B cell (primary cell): ENCODE data around the gene TCN2. TPM values are rescaled to one million over a fixed set of nuclear protein-coding genes. Genes with fewer than 3 reads are reported as not detected.

Source experiments
- ATAC-seq: fragments of 200-7000 bp; cut with Tn5 transposase; one replicate; pipeline ENCODE4 v1.10.0; 2021; ENCODE audit warnings: low read depth, mild to moderate bottlenecking, moderate number of reproducible peaks, moderate library complexity
- CTCF ChIA-PET: fragments of 350-600 bp; sonication (Branson Sonifier 250); formaldehyde crosslinking; loops from one replicate; lab custom pipeline; 2021; ENCODE audit warnings: antibody characterized with exemption, inconsistent platforms; lab: Charles Lee
- POLR2A ChIA-PET: fragments of 350-600 bp; sonication (Branson Sonifier 250); formaldehyde crosslinking; loops from one replicate; lab custom pipeline; 2021; ENCODE audit warnings: antibody characterized with exemption; lab: Charles Lee
- DNase-seq: peaks from one replicate; pipeline ENCODE4 v3.0.0; 2013
- H2AFZ ChIP-seq: 2 replicates; pipeline ENCODE4 v1.6.1; 2012; ENCODE audit warnings: mild to moderate bottlenecking, low read depth, low read length; ENCODE audit not compliant: insufficient read depth, poor library complexity, severe bottlenecking
- H3K27ac ChIP-seq, 2 donors: 1 replicate in 1 of 2; 2 replicates in 1 of 2; pipeline ENCODE4 v1.5.1; 2012 to 2013; ENCODE audit warnings: low read length in 2 of 2, mild to moderate bottlenecking in 2 of 2, moderate library complexity in 1 of 2
- H3K27me3 ChIP-seq, 4 experiments: fragments of 200-600 bp in 1 of 4; sonication (generic) in 1 of 4; replicated peaks in 1 of 4; 1 replicate in 2 of 4; 2 replicates in 2 of 4; pipeline versions ENCODE4 v1.6.1 to v1.7.0; 2013 to 2016; ENCODE audit warnings: low read length in 3 of 4, mild to moderate bottlenecking in 2 of 4, mixed read lengths in 1 of 4, moderate library complexity in 1 of 4; ENCODE audit not compliant: insufficient read depth in 4 of 4, control insufficient read depth in 3 of 4; ENCODE audit errors: control extremely low read depth in 1 of 4
- H3K36me3 ChIP-seq, 2 experiments: replicated peaks in 1 of 2; 1 replicate in 1 of 2; 2 replicates in 1 of 2; pipeline versions ENCODE4 v1.6.1 to v1.7.1; 2013; ENCODE audit warnings: low read length in 1 of 2; ENCODE audit not compliant: insufficient read depth in 2 of 2, control insufficient read depth in 1 of 2; ENCODE audit errors: control extremely low read depth in 1 of 2, extremely low read depth in 1 of 2
- H3K4me1 ChIP-seq, 2 donors: fragments of 200-600 bp in 1 of 2; sonication (generic) in 1 of 2; 1 replicate in 1 of 2; 2 replicates in 1 of 2; pipeline versions ENCODE4 v1.5.1 to v1.6.1; 2013 to 2017; ENCODE audit warnings: low read length in 2 of 2; ENCODE audit not compliant: control insufficient read depth in 2 of 2, insufficient read depth in 2 of 2
- H3K4me2 ChIP-seq: replicated peaks from 2 replicates; pipeline ENCODE3; 2012; ENCODE audit warnings: mild to moderate bottlenecking, low read depth, low read length; ENCODE audit not compliant: poor library complexity, severe bottlenecking
- H3K4me3 ChIP-seq, 5 experiments: fragments of 200-600 bp in 1 of 5; sonication (generic) in 1 of 5; 1 replicate in 3 of 5; 2 replicates in 2 of 5; pipeline versions ENCODE4 v1.5.1 to v1.7.0; 2011 to 2016; ENCODE audit warnings: low read length in 4 of 5, mild to moderate bottlenecking in 4 of 5, low read depth in 2 of 5, control low read depth in 1 of 5, moderate library complexity in 1 of 5; ENCODE audit not compliant: insufficient read depth in 1 of 5; ENCODE audit errors: control extremely low read depth in 1 of 5, extremely low read depth in 1 of 5
- H3K79me2 ChIP-seq: fragments of 200-600 bp; sonication (generic); one replicate; pipeline ENCODE4 v1.6.0; 2016; ENCODE audit warnings: low read length; ENCODE audit not compliant: control insufficient read depth, insufficient read depth
- H3K9ac ChIP-seq: fragments of 200-600 bp; sonication (generic); 2 replicates; pipeline ENCODE4 v1.6.1; 2017; ENCODE audit warnings: mild to moderate bottlenecking, low read length, moderate library complexity
- H3K9me3 ChIP-seq, 3 donors: one replicate each; pipeline versions ENCODE4 v1.6.1 to v1.7.1; 2013; ENCODE audit warnings: low read length in 2 of 3; ENCODE audit not compliant: control insufficient read depth in 2 of 3, insufficient read depth in 1 of 3; ENCODE audit errors: control extremely low read depth in 1 of 3
- H4K20me1 ChIP-seq: 2 replicates; pipeline ENCODE4 v1.6.0; 2012; ENCODE audit warnings: mild to moderate bottlenecking, low read length; ENCODE audit not compliant: insufficient read depth, control insufficient read depth, poor library complexity, severe bottlenecking
- H3K27ac Mint-ChIP-seq: one replicate; pipeline ENCODE4 v1.8.0; 2021; ENCODE audit warnings: mixed read lengths
- H3K27me3 Mint-ChIP-seq: one replicate; pipeline ENCODE4 v1.8.0; 2021; ENCODE audit warnings: mixed read lengths
- H3K4me1 Mint-ChIP-seq: one replicate; pipeline ENCODE4 v1.8.0; 2021; ENCODE audit warnings: mixed read lengths
- H3K4me3 Mint-ChIP-seq: one replicate; pipeline ENCODE4 v1.8.0; 2021; ENCODE audit warnings: mixed read lengths
- H3K9me3 Mint-ChIP-seq: one replicate; pipeline ENCODE4 v1.8.0; 2022; ENCODE audit warnings: mixed read lengths; ENCODE audit not compliant: insufficient read depth
- EZH2 ChIP-seq: IDR thresholded peaks from 2 replicates; pipeline ENCODE4 v1.6.1; 2012; ENCODE audit warnings: borderline replicate concordance, low read depth, mild to moderate bottlenecking, moderate library complexity, low read length; ENCODE audit not compliant: insufficient read depth, poor library complexity, severe bottlenecking
- WGBS: methylation state at CpG from one replicate; pipeline ENCODE4 v1.1.5; 2013; ENCODE audit warnings: missing lambda C conversion rate; ENCODE audit not compliant: insufficient coverage; 5-methylcytosine and 5-hydroxymethylcytosine counted together
- intact Hi-C: fragments of 100-400 bp; cut with micrococcal nuclease; formaldehyde crosslinking; loops from one replicate; pipeline ENCODE4 v1.10.0; 2022
- polyA plus RNA-seq: library from polyadenylated mRNA; depleted of rRNA; stranded (reverse); fragments of >200 nt; gene quantifications from 2 replicates; pipeline ENCODE4 v1.2.3, GENCODE V29; 2012
- total RNA-seq, 2 donors: library from RNA; stranded (reverse); fragments of 120-200 nt in 1 of 2; gene quantifications; 1 replicate in 1 of 2; 2 replicates in 1 of 2; pipeline versions ENCODE4 v1.2.3 to v1.2.4, GENCODE V29; 2013 to 2022
- TF ChIP-seq, protein P1 (sequence below): fragments of 200-600 bp; IDR thresholded peaks from one replicate; pipeline ENCODE4 v1.8.0; 2022; ENCODE audit warnings: antibody characterized with exemption, mild to moderate bottlenecking

The TCN2 gene
- total and polyA plus RNA-seq, 2 donors (not counting 1 experiment from before 2014, with no cell fraction given) = 0.37 to 0.40 TPM

DNA sequence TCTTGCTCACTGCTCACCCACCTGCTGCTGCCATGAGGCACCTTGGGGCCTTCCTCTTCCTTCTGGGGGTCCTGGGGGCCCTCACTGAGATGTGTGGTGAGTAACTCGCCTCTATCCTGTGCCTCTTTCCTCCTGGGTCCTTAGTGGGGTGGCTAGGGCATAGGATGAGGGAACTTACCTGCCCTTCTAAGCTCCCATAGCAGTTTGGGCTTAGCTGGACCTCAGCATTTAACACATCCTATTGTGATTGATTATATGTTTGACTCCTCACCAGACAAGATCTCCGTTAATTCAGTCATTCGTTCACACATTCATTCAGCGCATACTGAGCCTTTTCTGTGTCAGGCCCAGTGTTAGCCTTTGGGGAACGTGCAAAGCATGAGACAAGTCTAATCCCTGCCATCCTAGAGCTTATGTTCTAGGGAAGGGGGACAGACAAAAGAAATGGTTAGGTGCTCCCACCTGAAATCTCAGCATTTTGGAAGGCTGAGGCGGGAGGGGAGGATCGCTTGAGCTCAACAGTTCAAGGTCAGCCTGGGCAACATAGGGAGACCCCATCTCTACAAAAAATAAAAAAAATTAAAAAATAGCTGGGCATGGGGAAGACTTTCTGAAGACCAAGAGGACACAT, 441 bp downstream of the TCN2 start:
- no peaks in the 10 kb centered on the region for H3K79me2 ChIP-seq
- peak overlapping the region; percentile 70 for H3K9ac ChIP-seq
- no peaks in the 10 kb centered on the region for H4K20me1 ChIP-seq
- H3K4me1 Mint-ChIP-seq = peaks cover 29% of the 10 kb centered on the region
- intact Hi-C loops = loop anchor here (1.0 to 2.0 kb wide), 3 partner anchors 15 to 87 kb away; partner anchors contain the start of genes OSBP2 and SLC35E4
- no peaks in the 10 kb centered on the region for H3K9me3 Mint-ChIP-seq
- no peak overlapping the region for H3K27ac Mint-ChIP-seq
- CTCF ChIA-PET = interaction anchor here (0.9 to 1.8 kb wide), 4 partner anchors 26 to 283 kb away, joined by 3 to 7 read pairs (median 4); no protein-coding TSS in a partner anchor
- peak overlapping the region; percentile 85 for H2AFZ ChIP-seq
- POLR2A ChIA-PET = interaction anchor here (0.6 to 1.3 kb wide), 2 partner anchors 28 to 110 kb away, joined by 3 to 4 read pairs; partner anchors contain the start of gene SLC35E4
- no CpG with 5 or more reads among the region's 7 CpGs for WGBS
- peaks cover 13% of the 10 kb centered on the region for H3K27me3 Mint-ChIP-seq
- no peak overlapping the region for H3K27ac ChIP-seq
- H3K9me3 ChIP-seq = no peaks in the 10 kb centered on the region
- DNase-seq = no peak
- peaks cover 18 to 42% of the 10 kb centered on the region in 2 donors for H3K4me1 ChIP-seq
- H3K4me3 Mint-ChIP-seq = peak overlapping the region; percentile 90
- no peaks in the 10 kb centered on the region for H3K27me3 ChIP-seq
- H3K4me3 ChIP-seq = peak overlapping the region in 3 of 5 experiments; percentile 59 to 70 (median 62)
- no peaks in the 10 kb centered on the region for H3K36me3 ChIP-seq
- peak overlapping the region; percentile 97 for H3K4me2 ChIP-seq
- no peak for ATAC-seq
- TF ChIP-seq, protein P1, sequence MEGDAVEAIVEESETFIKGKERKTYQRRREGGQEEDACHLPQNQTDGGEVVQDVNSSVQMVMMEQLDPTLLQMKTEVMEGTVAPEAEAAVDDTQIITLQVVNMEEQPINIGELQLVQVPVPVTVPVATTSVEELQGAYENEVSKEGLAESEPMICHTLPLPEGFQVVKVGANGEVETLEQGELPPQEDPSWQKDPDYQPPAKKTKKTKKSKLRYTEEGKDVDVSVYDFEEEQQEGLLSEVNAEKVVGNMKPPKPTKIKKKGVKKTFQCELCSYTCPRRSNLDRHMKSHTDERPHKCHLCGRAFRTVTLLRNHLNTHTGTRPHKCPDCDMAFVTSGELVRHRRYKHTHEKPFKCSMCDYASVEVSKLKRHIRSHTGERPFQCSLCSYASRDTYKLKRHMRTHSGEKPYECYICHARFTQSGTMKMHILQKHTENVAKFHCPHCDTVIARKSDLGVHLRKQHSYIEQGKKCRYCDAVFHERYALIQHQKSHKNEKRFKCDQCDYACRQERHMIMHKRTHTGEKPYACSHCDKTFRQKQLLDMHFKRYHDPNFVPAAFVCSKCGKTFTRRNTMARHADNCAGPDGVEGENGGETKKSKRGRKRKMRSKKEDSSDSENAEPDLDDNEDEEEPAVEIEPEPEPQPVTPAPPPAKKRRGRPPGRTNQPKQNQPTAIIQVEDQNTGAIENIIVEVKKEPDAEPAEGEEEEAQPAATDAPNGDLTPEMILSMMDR = no peak
- no peak for TF ChIP-seq EZH2

DNA sequence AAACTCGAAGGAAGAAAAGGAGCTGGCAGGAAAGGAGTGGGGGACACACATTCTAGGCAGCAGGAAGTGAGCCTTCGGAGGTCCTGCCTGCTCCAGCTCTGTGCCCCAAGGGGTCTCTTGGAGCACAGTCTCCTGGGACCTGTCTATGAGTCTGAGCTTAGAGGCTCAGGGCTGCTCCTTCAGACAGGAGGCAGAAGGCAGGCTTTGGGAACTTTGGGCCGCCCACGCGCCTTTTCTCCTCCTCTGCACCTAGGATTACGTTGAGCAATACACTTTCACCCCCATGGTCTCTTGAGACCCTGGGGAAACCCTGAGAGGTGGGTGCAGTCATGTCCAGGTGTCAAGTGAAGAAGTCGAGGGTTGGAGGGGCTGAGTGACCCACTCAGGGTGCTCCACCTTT, 965 bp downstream of the TCN2 start:
- 37% methylated on average over 6 of the region's 7 CpGs for WGBS
- Mint-ChIP-seq H3K4me1 (peaks cover 29% of the 10 kb centered on the region), H3K27ac (no peak overlapping the region), H3K27me3 (peaks cover 13% of the 10 kb centered on the region), H3K9me3 (no peaks in the 10 kb centered on the region), H3K4me3 (peak overlapping the region; percentile 26)
- Histone ChIP-seq H4K20me1 (no peaks in the 10 kb centered on the region), H3K27me3 (no peaks in the 10 kb centered on the region), H3K4me1 (peaks cover 18 to 42% of the 10 kb centered on the region in 2 donors), H3K4me2 (no peak overlapping the region), H3K4me3 (no peak overlapping the region), H3K9me3 (no peaks in the 10 kb centered on the region), H3K27ac (no peak overlapping the region), H2AFZ (no peak overlapping the region), H3K9ac (no peak overlapping the region), H3K79me2 (no peaks in the 10 kb centered on the region), H3K36me3 (no peaks in the 10 kb centered on the region)
- DNase-seq (no peak), ATAC-seq (no peak)
- TF ChIP-seq, protein P1 = no peak
- TF ChIP-seq EZH2 = no peak
- intact Hi-C loops = loop anchor here (1.0 to 2.0 kb wide), 3 partner anchors 16 to 87 kb away; partner anchors contain the start of genes OSBP2 and SLC35E4
- ChIA-PET CTCF (interaction anchor here (0.9 to 1.8 kb wide), 5 partner anchors 15 to 282 kb away, joined by 3 to 7 read pairs (median 4); no protein-coding TSS in a partner anchor), POLR2A (interaction anchor here (0.5 to 1.3 kb wide), 2 partner anchors 27 to 863 kb away, joined by 3 read pairs; partner anchors contain the start of gene SLC35E4)
